ENCODE measurements around the gene MTCL1.

Gene MTCL1

GRCh38 chr18:8673256-8674209 lies 31.8 kb upstream of the MTCL1 start:
- DNase-seq (ENCODE audit: extremely low spot score): no peak
- ChIA-PET POLR2A (no interaction called here), CTCF (no interaction called here)
- no peak for TF ChIP-seq CTBP1 (IDR thresholded peaks at IDR 0.05; ENCODE audit: borderline replicate concordance)
- no peak for TF ChIP-seq L3MBTL2 (conservative IDR thresholded peaks at IDR 0.05)
- no peak for TF ChIP-seq FOXK2 (IDR thresholded peaks at IDR 0.05)
- no peak for TF ChIP-seq FOXM1 (IDR thresholded peaks at IDR 0.05; ENCODE audit: borderline replicate concordance)
- TF ChIP-seq SP1 (IDR thresholded peaks at IDR 0.05): no peak
- TF ChIP-seq TARDBP (IDR thresholded peaks at IDR 0.05): no peak
- TF ChIP-seq ARNT (IDR thresholded peaks at IDR 0.05): no peak
- TF ChIP-seq NFRKB (IDR thresholded peaks at IDR 0.05): no peak
- no peak for TF ChIP-seq ELF4 (IDR thresholded peaks at IDR 0.05)
- TF ChIP-seq ZNF384 (IDR thresholded peaks at IDR 0.05): no peak
- no peak for TF ChIP-seq LEF1 (IDR thresholded peaks at IDR 0.05; ENCODE audit: borderline replicate concordance)
- TF ChIP-seq BHLHE40 (IDR thresholded peaks at IDR 0.05; ENCODE audit: borderline replicate concordance): no peak

- POLR2A ChIA-PET: no interaction called here
- CTCF ChIA-PET: no interaction called here
Measured at GRCh38 chr18:8675057-8675456, 30.3 kb upstream of the MTCL1 start.

GRCh38 chr18:8681196-8681595 lies 24.2 kb upstream of the MTCL1 start:
- DNase-seq (ENCODE audit: extremely low spot score): no peak
- CTCF ChIA-PET: no interaction called here
- TF ChIP-seq CTBP1 (IDR thresholded peaks at IDR 0.05; ENCODE audit: borderline replicate concordance) (no peak), SP1 (IDR thresholded peaks at IDR 0.05) (no peak), BHLHE40 (IDR thresholded peaks at IDR 0.05; ENCODE audit: borderline replicate concordance) (no peak), PKNOX1 (IDR thresholded peaks at IDR 0.05) (no peak), TARDBP (IDR thresholded peaks at IDR 0.05) (no peak), FOXA1 (IDR thresholded peaks at IDR 0.05) (no peak), L3MBTL2 (conservative IDR thresholded peaks at IDR 0.05) (no peak), HDGF (IDR thresholded peaks at IDR 0.05; ENCODE audit: borderline replicate concordance) (no peak), ARNT (IDR thresholded peaks at IDR 0.05) (no peak), ZNF384 (IDR thresholded peaks at IDR 0.05) (no peak)
- POLR2A ChIA-PET: no interaction called here

More at GRCh38 chr18:8675057-8675456, 30.3 kb upstream of the MTCL1 start:
- DNase-seq (ENCODE audit: extremely low spot score): no peak
- TF ChIP-seq SUZ12 (IDR thresholded peaks at IDR 0.05): no peak
- no peak for TF ChIP-seq LEF1 (IDR thresholded peaks at IDR 0.05; ENCODE audit: borderline replicate concordance)
- TF ChIP-seq L3MBTL2 (conservative IDR thresholded peaks at IDR 0.05): no peak
- TF ChIP-seq PKNOX1 (IDR thresholded peaks at IDR 0.05): no peak
- no peak for TF ChIP-seq FOXK2 (IDR thresholded peaks at IDR 0.05)
- no peak for TF ChIP-seq FOXM1 (IDR thresholded peaks at IDR 0.05; ENCODE audit: borderline replicate concordance)
- no peak for TF ChIP-seq ARNT (IDR thresholded peaks at IDR 0.05)
- no peak for TF ChIP-seq HDGF (IDR thresholded peaks at IDR 0.05; ENCODE audit: borderline replicate concordance)
- no peak for TF ChIP-seq TARDBP (IDR thresholded peaks at IDR 0.05)
- TF ChIP-seq ELF4 (IDR thresholded peaks at IDR 0.05): no peak
- no peak for TF ChIP-seq CTBP1 (IDR thresholded peaks at IDR 0.05; ENCODE audit: borderline replicate concordance)
- TF ChIP-seq ZNF384 (IDR thresholded peaks at IDR 0.05): no peak
- no peak for TF ChIP-seq BHLHE40 (IDR thresholded peaks at IDR 0.05; ENCODE audit: borderline replicate concordance)
- TF ChIP-seq SP1 (IDR thresholded peaks at IDR 0.05): no peak
- no peak for TF ChIP-seq FOXA1 (IDR thresholded peaks at IDR 0.05)
- no peak for TF ChIP-seq NFRKB (IDR thresholded peaks at IDR 0.05)

- CTCF ChIA-PET: no interaction called here
Measured at GRCh38 chr18:8684577-8684976, 20.8 kb upstream of the MTCL1 start.

More at GRCh38 chr18:8684577-8684976, 20.8 kb upstream of the MTCL1 start:
- no peak for DNase-seq (ENCODE audit: extremely low spot score)
- POLR2A ChIA-PET: interaction anchor here (1.2 kb wide), 1 partner anchor 23 kb away, joined by 3 read pairs; no protein-coding TSS in a partner anchor
- TF ChIP-seq ELF4 (IDR thresholded peaks at IDR 0.05) (no peak), HDGF (IDR thresholded peaks at IDR 0.05; ENCODE audit: borderline replicate concordance) (no peak), FOXA1 (IDR thresholded peaks at IDR 0.05) (no peak), CTBP1 (IDR thresholded peaks at IDR 0.05; ENCODE audit: borderline replicate concordance) (no peak), BHLHE40 (IDR thresholded peaks at IDR 0.05; ENCODE audit: borderline replicate concordance) (no peak), ARNT (IDR thresholded peaks at IDR 0.05) (no peak), SP1 (IDR thresholded peaks at IDR 0.05) (no peak), ZNF384 (IDR thresholded peaks at IDR 0.05) (no peak), NFRKB (IDR thresholded peaks at IDR 0.05) (no peak), FOXM1 (IDR thresholded peaks at IDR 0.05; ENCODE audit: borderline replicate concordance) (no peak), L3MBTL2 (conservative IDR thresholded peaks at IDR 0.05) (no peak), PKNOX1 (IDR thresholded peaks at IDR 0.05) (no peak), TARDBP (IDR thresholded peaks at IDR 0.05) (no peak), LEF1 (IDR thresholded peaks at IDR 0.05; ENCODE audit: borderline replicate concordance) (no peak), SUZ12 (IDR thresholded peaks at IDR 0.05) (no peak), FOXK2 (IDR thresholded peaks at IDR 0.05) (no peak)
